AG10803 (cell line): ENCODE measurements around the gene C19orf85.

ENCODE experiments used
- DNase-seq: peaks from one replicate; pipeline ENCODE4 v3.0.0; 2010; ENCODE audit warnings: low read depth
- H3K4me3 ChIP-seq: 2 replicates; pipeline ENCODE4 v1.5.1; 2011; ENCODE audit warnings: mild to moderate bottlenecking, low read length, control low read depth
- TF ChIP-seq, protein P1 (sequence below): conservative IDR thresholded peaks from 2 replicates; pipeline ENCODE4 v1.5.1; 2011; ENCODE audit warnings: mild to moderate bottlenecking, low read length, control low read depth, inconsistent platforms

Gene C19orf85

DNA sequence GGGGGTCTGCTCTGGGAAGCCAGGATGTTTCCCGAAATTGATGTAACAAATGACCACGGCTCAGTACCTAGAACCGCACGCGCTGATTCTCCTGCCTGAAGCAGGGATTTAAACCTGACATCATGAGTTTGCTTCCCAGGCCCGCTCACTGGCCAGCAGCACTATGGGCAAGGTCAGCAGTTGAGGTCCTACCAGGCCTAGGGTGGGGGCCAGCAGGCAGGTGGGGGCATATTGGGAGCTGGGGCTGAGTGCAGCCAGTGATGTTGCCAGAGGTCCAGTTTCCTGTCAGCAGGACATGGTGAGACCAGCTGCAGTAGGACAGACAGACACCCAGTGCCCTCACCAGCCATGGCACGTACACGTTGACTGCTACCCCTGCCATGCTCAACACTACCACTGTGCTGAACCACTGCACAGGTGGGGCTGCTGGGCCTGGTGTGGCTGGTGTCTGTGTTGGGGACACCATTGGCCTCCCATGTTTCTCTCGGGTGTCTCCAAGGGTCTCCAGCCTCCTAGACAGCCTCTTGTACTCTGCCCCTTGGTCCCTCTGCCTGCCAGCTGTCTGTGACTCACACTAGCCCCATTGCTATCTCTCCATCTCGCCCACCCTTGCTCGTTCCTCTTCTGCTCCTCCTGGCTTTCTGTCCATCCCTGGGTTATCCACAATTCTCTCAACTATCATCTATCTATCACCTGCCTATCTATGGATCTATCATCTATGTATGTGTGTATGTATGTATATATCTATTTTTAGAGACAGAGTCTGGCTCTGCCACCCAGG lies 1.1 kb upstream of the C19orf85 start:
- no peak for DNase-seq
- TF ChIP-seq, protein P1, sequence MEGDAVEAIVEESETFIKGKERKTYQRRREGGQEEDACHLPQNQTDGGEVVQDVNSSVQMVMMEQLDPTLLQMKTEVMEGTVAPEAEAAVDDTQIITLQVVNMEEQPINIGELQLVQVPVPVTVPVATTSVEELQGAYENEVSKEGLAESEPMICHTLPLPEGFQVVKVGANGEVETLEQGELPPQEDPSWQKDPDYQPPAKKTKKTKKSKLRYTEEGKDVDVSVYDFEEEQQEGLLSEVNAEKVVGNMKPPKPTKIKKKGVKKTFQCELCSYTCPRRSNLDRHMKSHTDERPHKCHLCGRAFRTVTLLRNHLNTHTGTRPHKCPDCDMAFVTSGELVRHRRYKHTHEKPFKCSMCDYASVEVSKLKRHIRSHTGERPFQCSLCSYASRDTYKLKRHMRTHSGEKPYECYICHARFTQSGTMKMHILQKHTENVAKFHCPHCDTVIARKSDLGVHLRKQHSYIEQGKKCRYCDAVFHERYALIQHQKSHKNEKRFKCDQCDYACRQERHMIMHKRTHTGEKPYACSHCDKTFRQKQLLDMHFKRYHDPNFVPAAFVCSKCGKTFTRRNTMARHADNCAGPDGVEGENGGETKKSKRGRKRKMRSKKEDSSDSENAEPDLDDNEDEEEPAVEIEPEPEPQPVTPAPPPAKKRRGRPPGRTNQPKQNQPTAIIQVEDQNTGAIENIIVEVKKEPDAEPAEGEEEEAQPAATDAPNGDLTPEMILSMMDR: no peak
- H3K4me3 ChIP-seq: no peak overlapping the region

DNA sequence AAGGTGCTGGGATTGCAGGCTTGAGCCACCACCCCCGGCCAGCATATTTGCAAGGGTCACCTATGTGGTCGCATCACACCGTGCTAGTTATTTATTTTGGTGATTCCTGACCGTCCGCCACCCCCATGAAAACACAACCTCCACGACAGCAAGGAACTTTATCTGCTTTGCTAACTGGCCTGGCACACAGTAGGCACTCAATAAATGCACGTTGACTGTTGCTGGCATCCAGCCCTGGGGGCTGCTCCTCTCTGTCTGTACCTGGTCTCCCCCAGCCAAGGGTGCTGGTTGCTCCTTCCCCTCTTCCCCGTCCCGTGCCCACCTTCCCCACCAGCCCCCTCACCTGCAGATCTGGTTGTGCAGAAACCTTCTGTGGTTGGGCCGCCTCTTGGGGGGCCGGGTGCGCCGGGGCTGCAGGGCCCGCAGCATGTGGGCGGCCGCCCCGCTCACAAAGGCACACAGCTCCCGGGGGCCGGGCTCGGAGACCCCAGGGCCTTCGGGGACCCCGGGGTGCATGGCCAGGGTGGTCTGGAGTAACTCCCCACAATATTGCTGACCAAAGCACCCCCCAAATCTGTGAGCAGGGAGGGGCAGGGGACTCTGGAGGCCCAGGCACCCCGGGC lies 401 bp downstream of the C19orf85 start:
- TF ChIP-seq, protein P1: no peak
- DNase-seq: no peak
- H3K4me3 ChIP-seq: no peak overlapping the region

- no peak overlapping the region for H3K4me3 ChIP-seq
- DNase-seq: no peak
- TF ChIP-seq, protein P1: no peak
Observed at GRCh38 chr19:55463583-55464031, 944 bp downstream of the C19orf85 start.

DNA sequence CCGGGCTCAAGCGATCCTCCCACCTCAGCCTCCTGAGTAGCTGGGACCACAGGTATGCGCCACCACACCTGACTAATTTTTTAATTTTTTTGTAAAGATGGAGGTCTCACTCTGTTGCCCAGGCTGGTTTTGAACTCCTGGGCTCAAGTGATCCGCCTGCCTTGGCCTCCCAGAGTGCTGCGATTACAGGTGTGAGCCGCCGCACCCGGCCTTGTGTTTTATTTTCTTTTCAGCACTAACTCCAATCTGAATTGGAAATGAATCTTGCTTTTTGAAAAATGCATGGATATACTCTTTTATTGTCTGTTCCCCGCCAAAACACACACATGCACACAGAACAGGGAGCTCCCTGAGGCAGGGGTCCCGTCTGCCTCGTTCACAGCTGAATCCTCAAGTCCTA lies 1.8 kb downstream of the C19orf85 start:
- no peak overlapping the region for H3K4me3 ChIP-seq
- TF ChIP-seq, protein P1: no peak
- no peak for DNase-seq

DNA sequence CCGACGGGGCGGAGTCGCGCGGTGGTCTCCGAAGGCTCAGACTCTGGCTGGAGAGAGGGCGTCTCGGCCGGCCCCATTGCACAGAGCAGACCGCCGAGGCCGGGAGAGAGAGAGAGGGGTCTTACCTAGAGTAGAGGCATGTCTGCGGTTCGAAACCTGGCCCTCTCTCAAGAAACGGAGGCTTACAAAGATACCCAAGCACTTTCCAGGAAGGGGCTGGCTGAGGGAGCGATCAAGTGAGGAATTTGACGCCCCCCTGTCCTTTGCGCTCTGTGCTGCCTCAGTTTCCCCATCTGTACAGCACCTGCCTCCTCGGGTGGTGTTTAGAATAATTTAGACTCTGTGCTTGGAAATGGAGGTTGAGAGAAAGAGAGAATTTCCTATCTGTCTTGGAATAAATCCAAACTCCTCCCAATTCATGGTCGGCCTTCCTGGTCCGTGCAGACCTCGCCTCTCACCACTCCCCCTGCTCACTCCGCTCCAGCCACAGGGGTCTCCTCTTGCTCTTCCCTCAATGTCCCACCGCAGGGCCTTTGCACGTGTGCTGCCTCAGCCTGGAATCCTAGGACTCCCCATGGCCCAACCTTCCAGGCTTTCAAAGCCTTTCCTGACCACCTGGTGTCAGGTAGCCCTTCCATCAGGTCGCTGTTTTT lies 2.5 kb downstream of the C19orf85 start:
- no peak for DNase-seq
- peak overlapping the region; percentile 79 for H3K4me3 ChIP-seq
- TF ChIP-seq, protein P1: no peak

DNA sequence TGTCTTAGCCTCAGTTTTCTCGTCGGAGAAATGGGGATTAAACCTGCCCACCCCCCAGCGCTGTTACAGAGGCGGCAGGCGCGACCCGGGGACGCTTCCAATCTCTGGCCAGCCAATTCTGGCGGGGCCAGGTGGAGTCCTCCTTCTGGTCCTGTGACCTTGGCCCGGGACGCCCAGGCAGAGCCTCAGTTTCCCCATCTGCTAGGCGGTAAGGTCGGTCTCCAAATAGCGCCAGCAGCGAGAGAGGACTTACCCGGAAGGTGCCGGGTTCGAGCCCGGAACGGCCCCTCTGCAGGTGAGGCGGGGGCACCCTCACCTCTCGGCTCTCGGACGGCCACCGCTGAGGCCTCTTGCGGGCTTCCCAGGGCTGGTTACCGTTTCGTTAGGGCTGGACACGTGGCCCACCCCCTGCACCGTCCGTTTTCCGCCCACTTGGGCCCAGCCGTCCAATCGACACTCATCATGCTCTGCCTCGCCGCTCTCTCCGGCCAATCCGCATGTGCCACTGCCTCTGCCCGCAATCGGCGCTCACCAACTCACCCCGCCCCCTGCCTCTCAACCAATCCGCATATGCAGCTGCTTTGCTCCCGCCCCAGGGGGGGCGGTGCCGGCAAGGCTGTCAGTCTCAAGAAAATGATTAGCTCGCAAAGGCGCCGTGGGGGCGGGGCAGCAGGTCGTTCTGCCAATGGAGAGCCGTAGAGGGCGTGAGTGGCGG lies 3.1 kb downstream of the C19orf85 start, which contains the start of gene ISOC2:
Gene ISOC2 (minus strand): TSS at position 384 of the 715 bp plus-strand sequence. CDS start 5,156 bp downstream, outside the sequence.
- peak within 1 kb of the TSS; percentile 99 for H3K4me3 ChIP-seq
- TF ChIP-seq, protein P1: no peak
- DNase-seq: peak; percentile 100
